Trophoblast cell (in vitro differentiated cells and primary cell): ENCODE results near the gene CLDN24.

Experiments
- DNase-seq, 2 donors: peaks; one replicate each; pipeline ENCODE4 v3.0.0-alpha.2; 2016
- H2AFZ ChIP-seq: 2 replicates; pipeline ENCODE4 v1.6.1; 2013; ENCODE audit warnings: low read length, moderate library complexity, mild to moderate bottlenecking; ENCODE audit not compliant: insufficient read depth, poor library complexity
- H2AK5ac ChIP-seq: 2 replicates; pipeline ENCODE4 v1.6.1; 2013; ENCODE audit warnings: mild to moderate bottlenecking, low read length
- H2BK120ac ChIP-seq: 2 replicates; pipeline ENCODE4 v1.6.1; 2013; ENCODE audit warnings: low read length, mild to moderate bottlenecking, moderate library complexity; ENCODE audit not compliant: insufficient read depth, poor library complexity
- H2BK12ac ChIP-seq: 2 replicates; pipeline ENCODE4 v1.6.1; 2013; ENCODE audit warnings: mild to moderate bottlenecking, low read length, moderate library complexity
- H2BK5ac ChIP-seq: 2 replicates; pipeline ENCODE4 v1.6.1; 2013; ENCODE audit warnings: low read length, low read depth, moderate library complexity, mild to moderate bottlenecking; ENCODE audit not compliant: poor library complexity
- H3K14ac ChIP-seq: 2 replicates; pipeline ENCODE4 v1.6.1; 2013; ENCODE audit warnings: mild to moderate bottlenecking, low read length
- H3K18ac ChIP-seq: 2 replicates; pipeline ENCODE4 v1.6.1; 2013; ENCODE audit warnings: mild to moderate bottlenecking, low read length
- H3K23ac ChIP-seq: 2 replicates; pipeline ENCODE4 v1.6.1; 2013; ENCODE audit warnings: low read length
- H3K27ac ChIP-seq: 2 replicates; pipeline ENCODE4 v1.5.1; 2013; ENCODE audit warnings: low read depth, mild to moderate bottlenecking, inconsistent platforms, low read length, moderate library complexity
- H3K27me3 ChIP-seq: 2 replicates; pipeline ENCODE4 v1.6.1; 2013; ENCODE audit warnings: inconsistent platforms, mild to moderate bottlenecking, low read length, moderate library complexity; ENCODE audit not compliant: insufficient read depth
- H3K36me3 ChIP-seq, 2 experiments: 1 replicate in 1 of 2; 2 replicates in 1 of 2; pipeline ENCODE4 v1.6.1; 2013; ENCODE audit warnings: low read length in 2 of 2, mild to moderate bottlenecking in 2 of 2, moderate library complexity in 1 of 2; ENCODE audit not compliant: insufficient read depth in 2 of 2, control insufficient read depth in 1 of 2
- H3K4ac ChIP-seq: 2 replicates; pipeline ENCODE4 v1.6.1; 2013; ENCODE audit warnings: low read depth, mild to moderate bottlenecking, low read length, moderate library complexity
- H3K4me1 ChIP-seq, 2 experiments: 1 replicate in 1 of 2; 2 replicates in 1 of 2; pipeline ENCODE4 v1.6.1; 2013; ENCODE audit warnings: low read length in 2 of 2, mild to moderate bottlenecking in 2 of 2, moderate library complexity in 1 of 2; ENCODE audit not compliant: insufficient read depth in 2 of 2, control insufficient read depth in 1 of 2
- H3K4me2 ChIP-seq: 2 replicates; pipeline ENCODE4 v1.6.1; 2013; ENCODE audit warnings: inconsistent platforms, mild to moderate bottlenecking, low read length, moderate library complexity
- H3K4me3 ChIP-seq: 2 replicates; pipeline ENCODE4 v1.5.1; 2013; ENCODE audit warnings: mild to moderate bottlenecking, low read depth, low read length, inconsistent platforms
- H3K79me1 ChIP-seq: one replicate; pipeline ENCODE4 v1.6.1; 2013; ENCODE audit warnings: low read length
- H3K79me2 ChIP-seq: 2 replicates; pipeline ENCODE4 v1.6.1; 2013; ENCODE audit warnings: low read length, mild to moderate bottlenecking; ENCODE audit not compliant: control insufficient read depth, insufficient read depth, poor library complexity
- H3K9ac ChIP-seq: 2 replicates; pipeline ENCODE4 v1.6.1; 2013; ENCODE audit warnings: mild to moderate bottlenecking, low read length
- H3K9me3 ChIP-seq: 2 replicates; pipeline ENCODE4 v1.6.1; 2013; ENCODE audit warnings: low read depth, mild to moderate bottlenecking, control low read depth, inconsistent platforms, low read length; ENCODE audit not compliant: insufficient read depth
- H4K12ac ChIP-seq: 2 replicates; pipeline ENCODE4 v1.6.1; 2013; ENCODE audit warnings: low read depth, mild to moderate bottlenecking, low read length, moderate library complexity
- H4K8ac ChIP-seq: 2 replicates; pipeline ENCODE4 v1.6.1; 2013; ENCODE audit warnings: low read depth, mild to moderate bottlenecking, low read length, moderate library complexity
- H4K91ac ChIP-seq: one replicate; pipeline ENCODE4 v1.6.1; 2013; ENCODE audit warnings: low read depth, mild to moderate bottlenecking, low read length, moderate library complexity
- WGBS: extraction: QIAGEN DNeasy Blood & Tissue Kit; methylation state at CpG from one replicate; pipeline ENCODE4 v1.1.7; 2013; ENCODE audit warnings: missing lambda C conversion rate; ENCODE audit not compliant: insufficient read length, insufficient coverage; ENCODE audit errors: extremely low coverage; 5-methylcytosine and 5-hydroxymethylcytosine counted together

CLDN24 gene

GRCh38 chr4:183329954-183330742 lies 7.9 kb upstream of the CLDN24 start:
- peaks cover 0 to 6% of the 10 kb centered on the region in 2 experiments for H3K4me1 ChIP-seq

GRCh38 chr4:183329244-183329643 lies 7.0 kb upstream of the CLDN24 start:
- WGBS, result no CpG with 5 or more reads among the region's 6 CpGs
- H4K12ac ChIP-seq, result no peak overlapping the region
- no peaks in the 10 kb centered on the region for H3K36me3 ChIP-seq
- no peak overlapping the region for H3K14ac ChIP-seq
- DNase-seq, result no peak
- H3K27ac ChIP-seq, result no peak overlapping the region
- no peak overlapping the region for H3K9ac ChIP-seq
- H3K27me3 ChIP-seq, result no peaks in the 10 kb centered on the region
- peaks cover 5% of the 10 kb centered on the region for H3K9me3 ChIP-seq
- no peak overlapping the region for H4K8ac ChIP-seq
- H3K4me2 ChIP-seq, result no peak overlapping the region
- no peaks in the 10 kb centered on the region for H3K79me2 ChIP-seq
- H2AFZ ChIP-seq, result no peak overlapping the region
- H3K23ac ChIP-seq, result no peak overlapping the region
- H3K18ac ChIP-seq, result no peak overlapping the region
- H3K4ac ChIP-seq, result no peak overlapping the region
- H2BK12ac ChIP-seq, result no peak overlapping the region
- no peak overlapping the region for H4K91ac ChIP-seq
- no peak overlapping the region for H3K4me3 ChIP-seq
- no peak overlapping the region for H2BK120ac ChIP-seq
- peaks cover 0 to 6% of the 10 kb centered on the region in 2 experiments for H3K4me1 ChIP-seq
- H2BK5ac ChIP-seq, result no peak overlapping the region
- H3K79me1 ChIP-seq, result no peaks in the 10 kb centered on the region
- no peak overlapping the region for H2AK5ac ChIP-seq

More at GRCh38 chr4:183329954-183330742, 7.9 kb upstream of the CLDN24 start:
- no peak overlapping the region for H2BK5ac ChIP-seq
- no peak overlapping the region for H3K27ac ChIP-seq
- no peaks in the 10 kb centered on the region for H3K79me1 ChIP-seq
- H3K23ac ChIP-seq, result no peak overlapping the region
- H4K91ac ChIP-seq, result no peak overlapping the region
- no peak overlapping the region for H3K14ac ChIP-seq
- H3K9me3 ChIP-seq, result peaks cover 5% of the 10 kb centered on the region
- H3K4me3 ChIP-seq, result no peak overlapping the region
- no peak overlapping the region for H3K4ac ChIP-seq
- H4K12ac ChIP-seq, result no peak overlapping the region
- no peak overlapping the region for H2BK12ac ChIP-seq
- H2BK120ac ChIP-seq, result no peak overlapping the region
- no peak overlapping the region for H3K18ac ChIP-seq
- no peak for DNase-seq
- no peak overlapping the region for H2AFZ ChIP-seq
- H3K4me2 ChIP-seq, result no peak overlapping the region
- H2AK5ac ChIP-seq, result no peak overlapping the region
- no peaks in the 10 kb centered on the region for H3K36me3 ChIP-seq
- H3K9ac ChIP-seq, result no peak overlapping the region
- no peak overlapping the region for H4K8ac ChIP-seq
- H3K79me2 ChIP-seq, result no peaks in the 10 kb centered on the region
- no CpG with 5 or more reads among the region's 10 CpGs for WGBS
- H3K27me3 ChIP-seq, result no peaks in the 10 kb centered on the region

- no CpG with 5 or more reads among the region's 7 CpGs for WGBS
- no peak overlapping the region for H2AFZ ChIP-seq
Observed at GRCh38 chr4:183328832-183329231, 6.6 kb upstream of the CLDN24 start.

GRCh38 chr4:183327827-183328226 lies 5.6 kb upstream of the CLDN24 start:
- no peak for DNase-seq
- WGBS, result no CpG with 5 or more reads among the region's 7 CpGs

More at GRCh38 chr4:183328832-183329231, 6.6 kb upstream of the CLDN24 start:
- H3K4me3 ChIP-seq, result no peak overlapping the region
- no peak overlapping the region for H2BK120ac ChIP-seq
- no peak overlapping the region for H3K4me2 ChIP-seq
- H3K23ac ChIP-seq, result no peak overlapping the region
- no peak overlapping the region for H3K4ac ChIP-seq
- no peak overlapping the region for H2AK5ac ChIP-seq
- no peak overlapping the region for H3K27ac ChIP-seq
- no peak overlapping the region for H4K91ac ChIP-seq
- no peaks in the 10 kb centered on the region for H3K36me3 ChIP-seq
- H3K9me3 ChIP-seq, result peaks cover 5% of the 10 kb centered on the region
- H3K27me3 ChIP-seq, result no peaks in the 10 kb centered on the region
- H3K79me1 ChIP-seq, result no peaks in the 10 kb centered on the region
- H2BK12ac ChIP-seq, result no peak overlapping the region
- no peak for DNase-seq
- H3K9ac ChIP-seq, result no peak overlapping the region
- H3K79me2 ChIP-seq, result no peaks in the 10 kb centered on the region
- no peak overlapping the region for H3K14ac ChIP-seq
- H4K8ac ChIP-seq, result no peak overlapping the region
- H2BK5ac ChIP-seq, result no peak overlapping the region
- no peak overlapping the region for H4K12ac ChIP-seq
- no peak overlapping the region for H3K18ac ChIP-seq
- peaks cover 0 to 4% of the 10 kb centered on the region in 2 experiments for H3K4me1 ChIP-seq

More at GRCh38 chr4:183327827-183328226, 5.6 kb upstream of the CLDN24 start:
- H3K27me3 ChIP-seq, result no peaks in the 10 kb centered on the region
- no peak overlapping the region for H4K12ac ChIP-seq
- no peak overlapping the region for H2BK5ac ChIP-seq
- H3K79me1 ChIP-seq, result no peaks in the 10 kb centered on the region
- no peak overlapping the region for H2BK12ac ChIP-seq
- H3K36me3 ChIP-seq, result no peaks in the 10 kb centered on the region
- H4K91ac ChIP-seq, result no peak overlapping the region
- H2BK120ac ChIP-seq, result no peak overlapping the region
- no peak overlapping the region for H2AK5ac ChIP-seq
- no peak overlapping the region for H3K4me2 ChIP-seq
- peaks cover 0 to 3% of the 10 kb centered on the region in 2 experiments for H3K4me1 ChIP-seq
- no peak overlapping the region for H3K23ac ChIP-seq
- no peak overlapping the region for H3K27ac ChIP-seq
- H3K9me3 ChIP-seq, result peaks cover 5% of the 10 kb centered on the region
- no peak overlapping the region for H4K8ac ChIP-seq
- H2AFZ ChIP-seq, result no peak overlapping the region
- no peak overlapping the region for H3K14ac ChIP-seq
- H3K4ac ChIP-seq, result no peak overlapping the region
- no peak overlapping the region for H3K9ac ChIP-seq
- no peak overlapping the region for H3K18ac ChIP-seq
- H3K79me2 ChIP-seq, result no peaks in the 10 kb centered on the region
- no peak overlapping the region for H3K4me3 ChIP-seq
